C1 segment of cervical spinal cord (tissue), 14 donors: ENCODE data around the gene CACNG8.

ENCODE experiments used
- DNase-seq, 14 donors: peaks; one replicate each; lab custom pipeline; 2025; lab: John Stamatoyannopoulos, UW

The CACNG8 gene

DNA sequence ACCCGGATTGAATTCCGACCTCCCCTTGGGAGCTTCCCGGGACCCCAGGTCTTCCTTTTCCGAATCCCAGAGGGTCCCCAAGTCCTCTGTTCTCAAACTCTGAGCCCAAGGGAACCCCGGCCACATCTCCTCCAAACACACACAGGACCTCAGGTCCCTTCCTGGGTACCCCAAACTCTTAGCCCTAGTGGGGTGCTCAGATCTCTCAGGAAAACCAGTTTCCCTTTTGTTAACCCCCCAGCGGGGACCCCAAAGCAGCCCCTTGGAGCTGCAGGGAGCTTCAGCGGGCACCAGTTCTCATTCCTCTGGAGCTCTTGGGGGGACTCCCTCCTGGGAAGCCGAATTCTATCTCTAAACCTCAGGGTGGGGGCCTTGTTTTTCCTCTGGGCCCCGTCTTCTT is 29.5 kb downstream of the CACNG8 start:
- DNase-seq: no peak

DNA sequence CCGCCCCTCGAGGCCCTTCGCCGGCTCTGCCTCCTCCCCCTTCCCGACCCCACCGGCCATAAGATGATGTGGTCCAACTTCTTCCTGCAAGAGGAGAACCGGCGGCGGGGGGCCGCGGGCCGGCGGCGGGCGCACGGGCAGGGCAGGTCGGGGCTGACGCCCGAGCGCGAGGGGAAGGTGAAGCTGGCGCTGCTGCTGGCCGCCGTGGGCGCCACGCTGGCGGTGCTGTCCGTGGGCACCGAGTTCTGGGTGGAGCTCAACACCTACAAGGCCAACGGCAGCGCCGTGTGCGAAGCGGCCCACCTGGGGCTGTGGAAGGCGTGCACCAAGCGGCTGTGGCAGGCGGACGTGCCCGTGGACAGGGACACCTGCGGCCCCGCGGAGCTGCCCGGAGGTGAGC is 30.1 kb downstream of the CACNG8 start:
- no peak for DNase-seq

DNA sequence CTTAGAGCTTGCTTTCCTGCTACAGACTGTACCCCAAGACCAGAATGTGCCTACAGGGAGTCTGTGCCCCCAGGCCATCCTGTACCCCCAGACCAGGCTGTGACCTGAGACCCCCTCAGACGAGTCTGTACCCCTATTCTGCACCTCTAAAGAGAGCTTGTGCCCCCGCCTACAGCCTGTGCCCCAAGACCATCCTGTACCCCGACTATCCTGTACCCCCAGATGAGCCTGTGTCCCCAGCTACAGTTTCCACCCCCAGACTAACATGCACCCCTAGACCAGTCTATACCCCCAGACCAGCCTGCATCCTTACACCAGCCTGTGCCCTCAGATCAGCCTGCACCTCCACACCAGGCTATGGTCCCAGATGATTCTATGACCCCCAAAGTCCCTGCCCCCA is 30.7 kb downstream of the CACNG8 start:
- no peak for DNase-seq

DNA sequence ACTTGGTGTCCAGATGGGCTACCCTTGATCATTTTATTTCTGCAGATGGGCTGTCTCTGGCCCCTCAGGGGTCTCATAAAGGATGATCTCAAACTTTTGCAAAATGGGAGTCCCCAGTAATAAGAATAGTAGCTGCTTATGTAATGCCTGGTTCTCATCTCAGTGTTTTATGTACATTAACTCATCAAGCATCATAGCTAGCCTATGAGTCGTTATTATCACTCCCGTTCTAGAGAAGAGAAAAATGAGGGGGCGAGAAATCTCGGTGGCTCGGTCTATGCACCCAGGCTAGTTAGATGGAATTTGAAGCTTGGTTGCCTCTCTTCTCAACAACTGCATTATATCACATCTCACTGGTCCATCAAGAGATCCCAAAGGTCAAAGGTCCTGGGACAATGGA is 32.1 kb downstream of the CACNG8 start:
- no peak for DNase-seq

DNA sequence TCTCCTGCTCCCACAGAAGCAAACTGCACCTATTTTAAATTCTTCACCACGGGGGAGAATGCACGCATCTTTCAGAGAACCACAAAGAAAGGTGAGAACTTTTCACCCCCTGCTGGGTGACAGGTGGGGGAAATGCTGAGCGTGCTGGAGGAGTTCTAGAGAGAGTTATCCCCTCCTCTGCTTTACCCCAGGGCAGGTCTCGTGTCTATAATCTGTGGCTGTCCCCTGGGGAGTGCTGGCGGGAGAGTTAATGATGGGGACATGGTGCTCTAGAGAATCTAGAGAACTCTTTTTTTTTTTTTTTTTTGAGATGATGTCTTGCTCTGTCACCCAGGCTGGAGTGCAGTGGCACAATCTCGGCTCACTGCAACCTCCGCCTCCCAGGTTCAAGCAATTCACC is 35.5 kb downstream of the CACNG8 start:
- DNase-seq: no peak

DNA sequence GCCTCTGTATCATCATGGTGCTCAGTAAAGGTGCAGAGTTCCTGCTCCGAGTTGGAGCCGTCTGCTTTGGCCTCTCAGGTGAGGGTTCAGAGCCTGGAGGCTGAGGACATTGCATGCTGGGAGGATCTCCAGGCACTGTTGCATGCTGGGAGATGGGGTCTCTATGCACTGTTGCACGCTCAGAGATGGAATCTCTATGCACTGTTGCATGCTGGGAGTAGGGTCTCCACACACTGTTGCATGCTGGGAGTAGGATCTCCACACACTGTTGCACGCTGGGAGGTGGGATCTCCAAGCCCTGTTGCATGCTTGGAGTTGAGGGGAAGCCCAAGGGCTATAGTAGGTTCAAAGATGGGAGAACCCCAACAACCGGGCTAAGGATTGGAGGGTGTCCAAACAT is 37.0 kb downstream of the CACNG8 start:
- DNase-seq: no peak

DNA sequence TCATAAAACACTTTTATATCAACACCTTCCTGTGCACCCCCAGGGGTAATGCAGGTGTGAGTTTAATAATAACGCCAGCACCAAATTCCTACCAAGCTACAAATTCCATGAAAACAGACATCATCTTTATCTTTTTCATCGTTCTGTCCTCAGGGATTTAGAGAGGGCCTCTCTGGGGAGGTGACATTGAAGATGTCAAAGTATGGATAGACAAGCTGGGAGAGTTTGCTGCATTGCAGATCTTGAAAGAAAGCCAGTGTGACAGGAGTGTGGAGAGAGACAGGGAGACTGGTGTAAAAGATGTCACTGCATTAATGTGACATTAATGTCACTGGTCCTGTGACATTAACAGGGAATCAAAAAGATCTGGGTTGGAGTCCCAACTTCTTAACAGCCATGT is 38.8 kb downstream of the CACNG8 start:
- no peak for DNase-seq

DNA sequence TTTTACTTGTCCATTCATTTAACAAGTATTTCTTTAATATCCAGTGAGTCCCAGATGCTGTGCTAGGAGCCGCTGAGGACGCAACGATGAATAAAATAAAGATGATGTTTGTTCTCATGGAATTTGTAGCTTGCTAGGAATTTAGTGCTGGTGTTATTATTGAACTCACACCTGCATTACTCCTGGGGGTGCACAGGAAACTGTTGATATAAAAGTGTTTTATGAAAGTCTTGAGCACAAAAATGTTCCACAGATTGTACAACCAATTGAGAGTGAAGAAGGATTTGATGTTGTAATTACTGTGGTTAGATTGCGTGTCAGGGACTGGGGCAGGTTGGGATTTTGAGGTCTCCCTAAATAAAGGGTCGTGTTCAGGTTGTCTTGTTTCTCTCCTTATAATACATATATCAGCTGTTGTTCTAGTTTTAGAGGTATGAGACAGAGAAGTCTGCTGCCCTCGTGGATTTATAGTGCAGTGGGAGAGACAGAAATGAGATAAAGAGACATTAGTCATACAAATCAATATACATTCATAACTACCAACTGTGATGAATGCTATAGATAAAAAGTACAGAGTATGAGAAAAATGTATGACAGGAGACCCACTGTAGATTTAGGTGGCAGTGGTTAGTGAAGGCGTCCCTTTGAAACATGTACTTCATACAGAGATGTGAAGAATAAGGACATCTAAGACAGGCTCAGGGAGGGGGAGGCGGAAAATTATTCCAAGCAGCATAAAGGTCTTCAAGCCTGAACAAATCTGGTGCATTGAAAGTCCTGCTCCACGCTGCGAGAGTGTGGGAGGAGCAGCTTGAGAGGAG is 40.0 kb downstream of the CACNG8 start:
- DNase-seq: no peak

DNA sequence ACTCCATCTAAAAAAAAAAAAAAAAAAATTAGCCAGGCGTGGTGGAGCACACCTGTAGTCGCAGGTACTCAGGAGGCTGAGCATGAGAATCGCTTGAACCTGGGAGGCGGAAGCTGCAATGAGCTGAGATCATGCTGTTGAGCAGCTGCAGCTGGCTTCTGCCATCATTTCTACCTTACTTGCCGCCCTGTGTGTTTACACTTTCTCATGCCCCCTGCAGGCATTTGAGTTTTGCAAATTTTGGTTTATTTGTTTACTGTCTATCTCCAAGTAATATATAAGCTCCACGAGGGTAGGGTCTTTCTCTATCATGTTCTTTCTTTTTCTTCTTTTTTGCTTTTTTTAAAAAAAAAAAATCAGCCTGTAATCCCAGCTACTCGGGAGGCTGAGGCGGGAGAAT is 46.7 kb downstream of the CACNG8 start:
- no peak for DNase-seq

DNA sequence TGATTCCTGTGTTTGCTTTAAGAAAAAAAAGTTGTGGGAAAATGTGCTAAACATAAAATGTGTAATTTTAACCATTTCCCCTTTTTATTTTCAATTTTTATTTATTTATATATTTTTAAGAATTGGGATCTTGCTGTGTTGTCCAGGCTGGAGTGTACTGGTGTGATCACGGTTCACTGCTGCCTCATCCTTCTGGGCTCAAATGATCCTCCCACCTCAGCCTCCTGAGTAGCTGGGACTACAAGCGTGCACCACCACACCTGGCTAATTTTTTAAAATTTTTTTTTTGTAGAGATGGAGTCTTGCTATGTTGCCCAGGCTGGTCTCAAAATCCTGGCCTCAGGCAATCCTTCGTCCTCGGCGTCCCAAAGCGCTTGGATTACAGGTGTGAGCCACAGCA is 47.7 kb downstream of the CACNG8 start:
- DNase-seq: no peak

DNA sequence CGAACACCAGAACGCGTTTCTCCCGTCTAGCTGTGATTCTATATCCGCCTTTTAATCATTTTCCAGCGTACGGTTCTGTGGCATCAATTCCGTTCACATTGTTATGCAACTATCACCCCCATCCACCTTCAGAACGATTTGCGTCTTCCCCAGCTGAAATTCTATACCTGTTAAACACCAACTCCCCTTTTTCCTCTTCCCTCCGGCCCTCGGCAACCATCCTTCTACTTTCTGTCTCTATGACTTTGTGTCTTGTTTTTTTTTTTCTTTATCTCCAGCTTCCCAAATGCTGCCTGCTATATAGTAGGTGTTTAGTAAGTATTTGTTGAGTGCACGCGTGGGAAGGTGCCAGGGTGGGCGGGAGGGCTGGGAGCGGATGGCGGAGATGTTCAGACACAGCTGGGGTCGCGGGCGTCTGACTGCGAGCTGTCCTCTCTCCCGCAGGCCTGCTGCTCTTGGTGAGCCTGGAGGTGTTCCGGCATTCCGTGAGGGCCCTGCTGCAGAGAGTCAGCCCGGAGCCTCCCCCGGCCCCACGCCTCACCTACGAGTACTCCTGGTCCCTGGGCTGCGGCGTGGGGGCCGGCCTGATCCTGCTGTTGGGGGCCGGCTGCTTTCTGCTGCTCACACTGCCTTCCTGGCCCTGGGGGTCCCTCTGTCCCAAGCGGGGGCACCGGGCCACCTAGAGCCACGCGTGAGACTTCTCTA is 48.9 kb downstream of the CACNG8 start:
- DNase-seq: no peak

DNA sequence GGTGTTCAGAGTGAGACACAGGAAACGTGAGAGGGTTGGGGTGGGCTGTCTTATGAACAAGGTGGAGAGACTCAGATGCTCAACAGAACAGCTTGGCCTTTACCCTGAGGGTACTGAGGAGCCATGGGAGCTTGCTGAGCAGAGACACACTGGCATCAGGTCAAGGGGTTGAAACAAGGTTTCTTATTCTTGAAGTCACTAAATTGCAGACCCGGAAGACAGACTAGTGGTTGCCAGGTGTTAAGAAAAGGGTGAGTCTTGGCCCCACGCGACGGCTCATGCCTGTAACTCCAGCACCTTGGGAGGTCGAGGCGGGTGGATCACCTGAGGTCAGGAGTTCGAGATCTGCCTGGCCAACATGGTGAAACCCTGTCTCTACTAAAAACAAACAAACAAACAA is 51.1 kb downstream of the CACNG8 start:
- DNase-seq: no peak

DNA sequence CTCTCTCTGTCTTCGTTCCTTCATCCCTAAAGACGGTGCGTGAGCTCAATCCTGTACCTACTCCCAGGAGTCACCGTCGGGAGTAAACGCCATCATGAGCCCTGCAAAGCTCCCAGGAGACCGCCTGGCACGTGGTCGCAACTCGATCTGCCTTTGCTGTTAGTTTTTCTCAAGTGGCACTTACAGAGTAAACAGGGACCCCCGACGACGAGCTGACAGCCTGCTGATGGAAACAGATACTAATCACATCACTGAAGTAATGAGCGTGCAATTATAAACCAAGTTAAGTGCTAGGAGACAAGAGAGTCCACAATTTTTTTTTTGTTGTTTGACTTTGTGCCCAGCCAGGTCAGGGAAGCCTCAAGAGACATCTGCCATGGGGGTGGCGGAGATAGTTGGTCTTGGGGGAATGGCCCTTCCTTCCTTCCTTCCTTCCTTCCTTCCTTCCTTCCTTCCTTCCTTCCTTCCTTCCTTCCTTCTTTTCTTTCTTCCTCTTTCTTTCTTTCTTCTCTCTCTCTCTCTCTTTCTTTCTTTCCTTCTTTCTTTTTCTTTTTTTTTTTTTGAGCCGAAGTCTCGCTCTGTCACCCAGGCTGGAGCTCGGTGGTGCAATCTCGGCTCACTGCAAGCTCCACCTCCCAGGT is 52.3 kb downstream of the CACNG8 start:
- no peak for DNase-seq

DNA sequence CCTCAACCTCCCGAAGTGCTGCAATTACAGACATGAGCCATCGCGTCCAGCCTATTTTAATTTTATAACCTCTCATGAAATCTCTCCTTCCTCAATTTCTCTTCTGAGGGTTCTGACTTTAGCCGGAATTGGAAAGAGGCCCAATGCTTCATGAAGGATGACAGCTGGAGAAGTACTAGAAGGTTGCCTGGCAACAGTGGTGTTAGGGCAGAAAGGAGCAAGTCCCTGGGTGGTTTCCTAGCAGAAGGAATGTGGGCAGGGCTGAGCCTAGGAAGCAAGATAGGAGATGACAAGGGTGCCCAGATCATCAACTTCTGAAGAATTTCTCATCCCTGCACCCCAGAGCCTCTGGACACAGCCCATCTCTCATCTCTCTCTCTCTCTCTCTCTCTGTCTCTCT is 54.5 kb downstream of the CACNG8 start:
- no peak for DNase-seq

DNA sequence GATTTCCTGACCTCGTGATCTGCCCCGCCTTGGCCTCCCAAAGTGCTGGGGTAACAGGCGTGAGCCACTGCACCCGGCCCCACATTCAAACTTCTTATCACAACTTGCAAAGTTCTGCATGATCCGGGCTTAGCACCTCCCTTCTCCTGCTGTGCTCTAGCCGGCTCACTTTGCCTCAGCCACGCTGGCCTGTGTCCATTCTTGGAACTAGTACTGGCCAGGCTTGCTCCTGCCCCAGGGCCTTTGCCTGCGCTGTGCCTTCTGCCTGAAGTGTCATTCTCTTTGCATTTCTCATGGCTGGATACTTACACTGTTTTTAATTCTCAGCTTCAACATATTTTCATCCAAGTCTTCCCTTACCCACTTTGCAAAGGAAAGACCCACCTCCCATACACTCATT is 58.6 kb downstream of the CACNG8 start:
- no peak for DNase-seq

DNA sequence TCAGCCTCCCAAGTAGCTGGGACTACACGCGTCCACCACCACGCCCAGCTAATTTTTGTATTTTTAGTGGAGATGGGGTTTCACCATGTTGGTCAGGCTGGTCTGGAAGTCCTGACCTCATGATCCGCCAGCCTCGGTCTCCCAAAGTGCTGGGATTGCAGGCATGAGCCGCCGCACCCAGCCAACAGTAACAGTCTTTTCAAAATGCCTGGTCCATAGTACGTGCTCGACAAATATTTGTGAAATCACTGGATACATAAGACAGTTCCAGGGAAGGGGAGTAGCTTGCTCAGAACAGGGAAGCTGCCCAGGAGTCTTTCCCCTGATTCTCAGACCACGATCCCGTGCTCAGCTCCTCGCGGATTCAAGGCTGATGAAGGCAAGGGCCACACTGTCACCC is 59.2 kb downstream of the CACNG8 start:
- no peak for DNase-seq

DNA sequence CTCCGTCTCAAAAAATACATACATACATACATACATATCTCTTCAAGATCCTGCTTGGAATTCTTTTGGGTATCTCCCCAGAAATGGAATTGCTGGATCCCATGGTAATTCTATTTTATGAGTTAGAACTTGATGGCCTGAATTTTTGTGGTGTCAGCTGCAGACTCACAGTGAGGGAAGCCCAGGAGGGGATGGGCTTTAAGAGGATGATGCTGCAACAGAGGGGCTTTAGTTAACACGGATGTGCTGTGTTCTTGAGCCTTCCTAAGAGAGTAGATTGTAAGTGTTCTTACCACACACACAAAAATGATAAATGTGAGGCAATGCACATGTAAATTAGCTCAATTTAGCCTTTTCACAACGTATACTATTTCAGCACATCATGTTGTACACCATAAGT is 60.5 kb downstream of the CACNG8 start:
- DNase-seq: no peak

DNA sequence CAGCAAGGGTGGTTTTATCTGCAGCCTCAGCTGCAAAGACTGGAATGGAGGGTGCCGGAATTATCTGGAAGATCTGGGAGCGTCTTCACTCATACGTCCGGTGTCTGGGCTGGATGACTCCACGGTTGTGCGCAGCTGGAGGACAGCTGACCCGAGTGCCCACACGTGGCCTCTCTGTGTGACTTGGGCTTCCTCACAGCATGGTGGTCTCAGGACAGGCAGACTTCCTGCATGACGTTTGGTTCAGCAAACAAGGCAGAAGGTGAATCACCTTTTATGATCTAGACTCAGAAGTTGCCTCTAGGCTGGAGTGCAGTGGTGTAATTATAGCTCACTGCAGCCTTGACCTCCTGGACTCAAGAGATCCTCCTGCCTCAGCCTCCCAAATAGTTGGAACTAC is 61.9 kb downstream of the CACNG8 start:
- DNase-seq: no peak

DNA sequence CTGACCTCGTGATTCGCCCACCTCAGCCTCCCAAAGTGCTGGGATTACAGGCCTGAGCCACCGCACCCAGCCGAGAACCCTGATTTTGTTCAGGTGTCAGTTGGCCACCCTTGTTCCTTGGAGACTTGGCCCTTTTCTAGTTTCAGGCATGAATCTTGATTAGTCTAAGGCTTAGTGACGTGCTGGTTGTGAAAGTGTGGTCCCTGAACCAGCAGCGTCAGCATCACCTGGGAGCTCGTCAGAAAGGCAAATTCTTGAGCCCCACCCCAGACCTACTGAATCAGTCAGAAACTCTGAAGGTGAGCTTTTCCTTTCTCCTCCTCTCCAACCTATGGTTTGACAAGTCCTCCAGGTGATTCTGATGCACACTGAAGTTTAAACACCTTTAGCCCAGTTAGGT is 63.9 kb downstream of the CACNG8 start:
- DNase-seq: no peak

DNA sequence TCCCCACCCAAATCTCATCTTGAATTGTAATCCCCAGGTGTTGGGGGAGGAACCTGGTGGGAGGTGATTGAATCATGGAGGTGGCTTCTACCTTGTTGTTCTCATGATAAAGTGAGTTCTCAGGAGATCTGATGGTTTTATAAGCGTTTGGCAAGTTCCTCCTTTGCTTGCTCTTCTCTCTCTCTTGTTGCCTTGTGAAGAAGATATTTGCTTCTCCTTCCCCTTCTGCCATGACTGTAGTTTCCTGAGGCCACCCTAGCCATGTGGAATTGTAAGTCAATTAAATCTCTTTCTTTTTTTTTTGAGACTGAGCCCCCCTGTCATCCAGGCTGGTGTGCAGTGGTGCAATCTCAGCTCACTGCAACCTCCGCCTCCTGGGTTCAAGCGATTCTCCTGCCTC is 66.6 kb downstream of the CACNG8 start:
- no peak for DNase-seq

DNA sequence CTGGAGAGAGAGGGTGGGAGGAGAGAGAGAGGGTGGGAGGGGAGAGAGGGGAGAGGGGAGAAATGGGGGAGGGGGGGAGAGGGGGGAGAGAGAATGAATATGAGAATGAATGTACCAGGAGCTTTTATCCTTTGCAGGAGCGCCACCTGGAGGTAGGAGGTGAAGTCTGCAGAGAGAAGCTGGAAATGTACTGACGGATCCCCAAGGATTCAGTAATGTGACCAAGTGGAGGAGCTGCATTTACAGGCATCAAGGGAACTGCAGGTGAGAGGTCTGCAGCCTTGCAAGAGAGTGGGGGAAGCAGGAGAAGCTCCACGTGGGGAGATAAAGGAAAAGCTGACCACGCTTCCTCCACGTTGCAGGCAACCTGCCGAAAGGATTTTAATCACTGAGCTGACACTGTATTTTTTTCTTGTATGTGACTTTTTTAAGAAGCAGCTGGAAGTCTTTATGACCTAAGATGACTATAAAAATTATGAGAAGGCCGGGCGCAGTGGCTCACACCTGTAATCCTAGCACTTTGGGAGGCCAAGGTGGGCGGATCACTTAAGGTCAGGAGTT is 67.3 kb downstream of the CACNG8 start:
- DNase-seq: peak in 6 of 14 donors; percentile 0 to 13 (median 5)

DNA sequence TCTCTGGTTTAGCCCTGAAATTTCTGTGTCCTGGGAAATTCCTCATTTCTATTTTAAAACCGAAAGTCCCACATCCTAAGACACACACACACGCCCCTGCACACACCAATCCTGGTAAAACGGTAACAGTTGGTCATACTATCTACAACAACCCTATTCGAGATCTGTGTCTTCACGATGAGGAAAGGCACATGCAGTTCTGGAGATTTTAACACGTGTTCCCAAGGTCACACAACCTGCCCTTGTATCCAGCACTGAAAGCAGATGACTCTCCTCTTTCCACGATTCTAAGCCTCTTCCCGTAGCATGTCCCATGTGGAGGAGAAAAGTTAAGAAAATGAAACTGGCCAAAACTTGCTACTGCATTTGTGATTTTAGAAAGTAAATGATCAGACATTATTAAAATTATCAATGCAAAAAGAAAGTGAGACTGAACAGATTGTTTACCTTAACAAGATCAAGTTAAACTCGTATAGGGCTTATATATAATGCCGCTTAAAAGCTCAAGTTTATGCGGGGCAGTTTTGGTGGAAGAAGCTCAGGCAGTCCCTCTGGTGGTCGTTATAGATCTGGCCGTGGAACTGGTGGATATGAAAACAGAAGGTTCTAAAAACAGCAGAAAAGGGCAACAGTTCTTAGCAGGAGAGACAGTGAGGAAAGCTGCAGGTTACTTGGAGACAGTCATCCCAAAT is 68.3 kb downstream of the CACNG8 start:
- no peak for DNase-seq
